NCI-H1694 treated with DMSO at 0.1 percent for 48 hours (cell line): Measurements from ENCODE around the gene UBE3C.
A peak's percentile ranks its signal among the peaks of the same experiment; 100 is the strongest.

Source experiments
- DNase-seq: peaks from one replicate; lab custom pipeline; 2025; lab: John Stamatoyannopoulos, UW

Gene UBE3C

DNA sequence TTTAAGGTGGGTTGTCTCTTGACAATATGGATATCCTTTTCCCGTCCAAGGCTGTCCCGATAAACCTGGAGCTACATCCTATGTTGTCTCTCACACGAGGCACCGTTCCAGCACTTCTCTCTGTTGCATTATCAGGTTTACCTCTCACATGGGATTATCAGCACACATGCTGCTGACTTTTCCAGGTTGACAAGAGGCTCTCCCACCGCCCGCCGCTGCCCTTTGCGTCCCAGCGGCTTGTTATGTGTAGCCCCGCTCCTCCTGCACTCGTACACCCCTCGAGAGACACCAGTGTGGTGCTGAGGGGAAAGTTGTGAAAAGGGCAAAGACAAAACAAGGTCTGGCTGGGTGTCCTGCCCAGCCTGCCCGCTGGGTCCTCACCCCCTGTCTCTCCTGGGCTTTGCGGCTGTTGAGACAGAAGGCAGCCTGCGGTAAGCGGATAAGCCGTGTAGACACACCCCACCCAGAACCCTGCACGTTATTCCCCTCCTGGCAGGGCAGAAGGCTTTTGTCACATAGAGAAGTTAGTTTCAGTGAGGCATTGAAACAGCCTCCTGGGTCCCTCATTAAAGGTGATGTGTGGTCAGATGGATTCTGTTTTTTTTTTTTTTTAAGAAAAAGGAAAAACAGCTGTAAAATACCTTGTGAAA lies 38.7 kb downstream of the UBE3C start:
- DNase-seq: no peak

DNA sequence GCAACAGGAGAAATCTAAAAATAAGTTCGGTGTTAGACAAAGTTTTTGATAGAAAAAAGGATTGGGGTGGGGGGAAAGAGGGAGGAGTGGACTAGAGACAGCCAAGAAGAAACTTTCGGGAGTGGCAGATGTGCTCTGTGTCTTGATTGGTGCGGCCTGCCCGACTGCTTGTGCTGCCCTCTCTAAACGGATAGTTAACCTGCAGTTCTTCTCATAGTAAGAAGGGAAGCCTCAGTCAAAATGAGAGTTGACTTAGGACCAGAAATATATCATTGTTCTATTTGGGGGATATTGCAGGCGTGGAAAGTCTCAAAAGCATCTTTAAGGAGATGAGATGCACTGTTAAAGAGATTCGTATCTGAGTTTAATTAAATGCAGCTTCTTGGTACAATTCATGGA lies 39.3 kb downstream of the UBE3C start:
- no peak for DNase-seq

GRCh38 chr7:157183832-157184231 lies 45.1 kb downstream of the UBE3C start:
- DNase-seq: no peak

- no peak for DNase-seq
Observed at GRCh38 chr7:157188091-157188665, 49.5 kb downstream of the UBE3C start.

- no peak for DNase-seq
Observed at GRCh38 chr7:157189405-157189804, 50.7 kb downstream of the UBE3C start.

DNA sequence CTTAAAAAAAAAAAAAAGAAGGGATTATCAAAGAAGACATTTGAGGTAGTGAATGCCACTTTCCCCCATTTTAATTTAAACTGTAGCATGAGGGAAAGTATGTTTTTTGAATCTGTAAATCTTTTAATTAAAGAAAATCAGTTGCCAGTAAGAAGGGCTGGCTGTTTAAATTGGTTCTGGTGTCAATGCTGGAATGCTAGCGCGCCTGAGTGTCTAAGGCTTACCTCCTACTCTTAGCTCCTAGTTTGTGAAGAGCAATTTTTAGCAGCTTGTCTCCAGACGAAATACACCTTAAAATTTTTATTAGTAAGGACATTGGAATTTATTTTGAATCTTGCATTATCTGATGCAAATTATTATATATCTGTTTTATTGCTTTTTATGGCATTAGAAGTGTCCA lies 54.1 kb downstream of the UBE3C start:
- no peak for DNase-seq

GRCh38 chr7:157193274-157193673 lies 54.5 kb downstream of the UBE3C start:
- DNase-seq: no peak

DNA sequence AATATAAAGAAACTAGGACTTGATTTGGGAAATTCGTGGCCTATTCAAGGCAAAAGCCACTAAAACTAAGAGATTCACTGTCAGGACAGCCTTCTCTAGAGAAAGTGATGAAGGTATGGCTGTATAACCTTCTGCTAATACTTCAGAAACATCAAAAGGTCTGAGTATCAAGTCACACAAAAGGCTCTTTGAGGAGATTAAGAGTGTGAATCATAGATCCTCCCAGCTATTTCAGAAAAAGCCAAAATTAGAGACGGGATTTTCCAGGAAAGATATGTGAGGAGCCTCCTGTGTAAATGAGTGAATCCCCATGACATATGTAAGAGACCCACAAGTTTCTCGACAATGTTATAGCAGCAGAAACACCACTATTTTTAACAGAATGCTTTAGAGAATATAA lies 56.2 kb downstream of the UBE3C start:
- no peak for DNase-seq

GRCh38 chr7:157195868-157196267 lies 57.1 kb downstream of the UBE3C start:
- no peak for DNase-seq

DNA sequence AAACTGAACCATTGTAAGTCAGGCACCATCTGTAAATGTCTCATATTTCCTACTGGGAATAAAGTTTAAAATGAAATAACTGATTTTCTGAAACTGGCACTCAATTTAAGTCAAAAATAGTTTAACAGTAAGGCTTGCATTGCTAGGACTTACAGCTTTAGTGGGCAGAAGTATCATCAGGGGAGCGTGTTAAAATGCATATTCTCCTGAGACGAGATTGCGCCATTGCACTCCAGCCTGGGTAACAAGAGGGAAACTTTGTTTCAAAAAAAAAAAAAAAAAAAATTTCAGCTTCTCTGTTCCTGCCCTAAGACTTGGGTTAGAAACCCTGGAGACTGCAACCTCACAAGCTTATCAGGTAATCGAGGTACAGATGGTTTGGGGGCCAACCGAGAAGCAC lies 65.4 kb downstream of the UBE3C start:
- DNase-seq: no peak

DNA sequence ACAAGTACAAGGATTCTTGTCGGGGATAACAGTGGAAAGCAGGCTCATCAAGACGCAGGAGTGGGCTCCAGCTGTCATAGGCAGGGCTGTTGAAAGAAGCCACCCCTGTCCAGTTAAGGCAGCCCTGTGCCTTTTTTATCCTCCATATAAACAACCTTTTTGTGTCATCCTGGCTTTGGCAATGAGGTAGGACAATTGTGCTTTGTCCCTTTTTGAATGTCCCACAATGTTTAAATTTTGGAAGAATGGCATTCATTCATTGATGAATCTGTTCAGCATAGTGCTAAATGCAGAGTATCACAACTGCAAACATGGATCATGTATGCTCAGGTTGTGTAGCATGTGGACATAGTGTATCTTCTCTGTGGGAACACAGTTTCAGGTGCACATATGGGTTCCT lies 66.7 kb downstream of the UBE3C start:
- DNase-seq: no peak

DNA sequence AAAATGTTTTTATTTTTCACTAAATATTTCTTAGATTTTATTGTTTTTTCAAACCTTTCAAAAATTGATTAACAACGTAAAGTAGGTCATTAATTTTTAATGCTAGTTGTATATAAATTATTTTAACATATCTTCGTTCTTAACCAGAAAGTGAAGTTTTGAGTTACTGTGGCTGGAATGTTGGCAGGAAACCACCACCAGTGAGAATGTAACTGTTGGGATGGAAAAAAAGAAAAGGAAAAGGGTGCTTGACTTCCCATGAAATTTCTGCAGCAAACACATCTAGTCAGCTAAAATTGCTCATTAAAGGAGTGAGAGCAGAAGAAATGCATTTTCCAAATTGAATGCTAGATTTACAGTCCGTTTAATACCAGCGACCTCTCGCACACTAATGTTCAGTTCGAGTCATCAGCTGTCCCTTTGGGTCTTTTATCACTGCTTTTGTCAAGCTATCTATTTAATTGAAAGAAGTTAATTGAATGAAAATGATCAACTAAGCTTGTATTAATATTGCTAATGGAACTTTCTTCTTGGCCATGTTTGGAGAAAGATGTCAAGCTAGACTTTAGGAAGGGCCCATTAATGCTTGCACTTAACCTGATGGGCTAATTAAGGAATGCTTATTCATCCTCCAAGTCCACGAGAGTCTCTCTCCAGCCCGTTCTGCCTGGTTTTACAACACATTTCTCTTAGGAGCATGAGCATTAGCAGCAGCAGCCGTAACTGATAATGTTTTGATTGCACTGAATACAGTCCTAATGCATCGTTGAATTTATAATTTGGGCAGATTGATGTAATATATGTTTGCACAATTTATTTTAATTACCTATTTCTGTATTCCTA lies 70.1 kb downstream of the UBE3C start:
- DNase-seq: no peak

- no peak for DNase-seq
Observed at GRCh38 chr7:157210682-157211081, 72.0 kb downstream of the UBE3C start.

GRCh38 chr7:157211690-157212089 lies 73.0 kb downstream of the UBE3C start:
- peak; percentile 90 for DNase-seq

GRCh38 chr7:157219154-157219553 lies 80.4 kb downstream of the UBE3C start:
- DNase-seq: peak; percentile 25

DNA sequence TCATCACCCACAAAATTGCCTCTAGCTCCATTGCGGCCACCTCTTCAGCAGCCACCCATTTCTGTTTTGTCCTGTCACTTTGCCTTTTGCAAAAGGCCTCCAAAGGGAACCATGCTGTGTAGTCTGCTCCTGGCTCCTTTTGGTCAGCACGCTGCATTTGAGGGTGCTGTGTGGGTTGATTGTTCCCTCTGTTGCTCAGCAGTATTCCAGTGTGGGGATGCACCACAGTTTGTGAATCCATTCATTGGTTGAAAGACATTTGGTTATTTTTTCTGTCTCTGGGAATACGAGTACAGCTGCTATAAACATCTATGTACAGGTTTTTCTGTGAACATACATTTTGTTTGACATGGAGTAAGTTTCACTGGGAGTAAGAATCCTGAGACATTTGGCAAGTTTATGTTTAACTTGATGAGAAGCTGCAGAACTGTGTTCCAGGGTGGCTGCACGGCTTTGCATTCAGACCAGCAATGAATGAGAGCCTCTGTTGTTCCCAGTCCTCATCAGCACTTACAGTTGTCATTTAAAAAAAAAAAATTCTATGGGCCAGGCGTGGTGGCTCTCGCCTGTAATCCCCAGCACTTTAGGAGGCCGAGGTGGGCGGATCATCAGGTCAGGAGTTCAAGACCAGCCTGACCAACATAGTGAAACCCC lies 82.3 kb downstream of the UBE3C start:
- DNase-seq: no peak

- no peak for DNase-seq
Observed at GRCh38 chr7:157222687-157223086, 84.0 kb downstream of the UBE3C start.

- DNase-seq: peak; percentile 58
Observed at GRCh38 chr7:157224627-157225026, 85.9 kb downstream of the UBE3C start.

GRCh38 chr7:157228864-157229422 lies 90.2 kb downstream of the UBE3C start:
- DNase-seq: peak; percentile 28

GRCh38 chr7:157233677-157234076 lies 95.0 kb downstream of the UBE3C start:
- no peak for DNase-seq

DNA sequence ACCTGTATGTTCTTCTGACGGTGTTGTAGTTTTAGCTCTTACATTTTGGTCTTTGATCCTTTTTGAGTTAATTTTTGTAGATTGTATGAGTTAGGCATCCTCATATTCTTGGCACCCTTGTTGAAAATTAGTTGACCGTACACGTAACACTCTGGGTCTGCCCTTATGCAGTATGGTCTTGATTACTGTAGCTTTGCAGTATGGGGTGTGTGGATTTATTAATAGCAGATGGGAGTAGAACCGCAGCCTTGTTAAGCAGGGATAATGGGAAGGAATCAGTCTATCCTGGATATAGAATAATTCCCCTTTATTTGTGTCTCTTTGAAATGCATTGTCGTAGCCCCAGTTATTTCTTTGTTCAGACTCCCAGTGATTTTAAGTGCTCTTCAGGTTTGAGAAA lies 95.5 kb downstream of the UBE3C start:
- no peak for DNase-seq
